ENCODE data around the gene EML6. TPM values are rescaled to one million over a fixed set of nuclear protein-coding genes. Genes with fewer than 3 reads are reported as not detected.

EML6 gene
- total and polyA plus RNA-seq, 4 donors, result 0.95 to 2.7 (median 2.6) TPM; not detected in 1

DNA sequence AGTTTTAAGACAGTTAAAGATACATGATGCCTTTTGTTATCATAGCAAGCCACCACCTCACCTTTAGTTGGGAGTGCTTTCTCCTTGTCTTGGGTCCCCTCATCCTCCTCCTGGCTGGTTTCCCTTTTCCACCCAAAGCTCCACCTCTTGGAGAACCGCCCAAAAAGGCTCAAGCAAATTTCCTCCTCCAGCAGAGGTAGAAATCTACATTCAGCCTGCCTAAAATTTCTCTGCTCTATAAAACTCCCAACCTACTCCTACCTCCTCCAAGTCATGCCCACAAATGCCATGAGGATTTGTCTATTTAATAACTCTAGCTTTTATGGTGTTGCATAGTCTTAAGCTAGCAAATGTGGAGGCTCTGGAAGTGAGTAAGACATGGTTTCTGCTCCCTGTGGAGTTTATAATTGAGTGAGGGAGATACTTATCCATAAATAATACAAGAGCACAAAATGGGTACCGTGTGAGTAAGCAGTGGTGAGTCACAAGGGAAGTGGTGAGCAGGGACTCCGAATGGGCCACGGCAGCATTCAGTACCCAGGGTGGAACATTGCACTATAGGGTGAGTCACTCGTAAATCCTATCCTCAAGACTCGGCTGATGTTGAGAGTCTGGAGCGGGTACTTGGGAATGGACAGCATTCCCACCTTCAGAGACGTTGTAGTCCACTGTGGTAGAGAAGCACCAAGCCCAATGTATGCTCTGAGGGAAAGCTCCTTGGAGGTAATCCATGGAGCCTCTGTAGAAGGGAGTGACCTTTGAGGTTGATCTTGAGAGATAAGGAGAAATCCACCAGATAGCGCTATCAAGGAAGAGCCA, 180.5 kb downstream of the EML6 start:
- peaks cover 0 to 4% of the 10 kb centered on the region in 2 donors for H3K4me1 ChIP-seq (ENCODE audit: control insufficient read depth in 1 of 2, insufficient read depth in 2 of 2, low read length in 2 of 2)
- H3K27me3 ChIP-seq (ENCODE audit: control insufficient read depth in 1 of 2, insufficient read depth in 2 of 2, low read length in 1 of 2), result no peaks in the 10 kb centered on the region
- H3K36me3 ChIP-seq (ENCODE audit: control insufficient read depth in 1 of 2, insufficient read depth in 2 of 2, low read length in 1 of 2), result no peaks in the 10 kb centered on the region
- intact Hi-C loops (cut with DNase I), result loop anchor here in 1 of 2 donors (10.0 kb wide), 2 partner anchors 111 to 141 kb away; no protein-coding TSS in a partner anchor
- DNase-seq (peak; percentile 78 to 79), ATAC-seq (ENCODE audit: low FRiP score) (peak; percentile 39)
- 54 to 63% methylated on average over 9 of the region's 9 CpGs for WGBS, 2 donors
- H3K9me3 ChIP-seq (ENCODE audit: control insufficient read depth, low read length), result no peaks in the 10 kb centered on the region
- H3K4me3 ChIP-seq (ENCODE audit: low read length in 2 of 2), result no peak overlapping the region
- no peak overlapping the region for H3K27ac ChIP-seq (ENCODE audit: low read depth in 1 of 2, low read length in 2 of 2)

DNA sequence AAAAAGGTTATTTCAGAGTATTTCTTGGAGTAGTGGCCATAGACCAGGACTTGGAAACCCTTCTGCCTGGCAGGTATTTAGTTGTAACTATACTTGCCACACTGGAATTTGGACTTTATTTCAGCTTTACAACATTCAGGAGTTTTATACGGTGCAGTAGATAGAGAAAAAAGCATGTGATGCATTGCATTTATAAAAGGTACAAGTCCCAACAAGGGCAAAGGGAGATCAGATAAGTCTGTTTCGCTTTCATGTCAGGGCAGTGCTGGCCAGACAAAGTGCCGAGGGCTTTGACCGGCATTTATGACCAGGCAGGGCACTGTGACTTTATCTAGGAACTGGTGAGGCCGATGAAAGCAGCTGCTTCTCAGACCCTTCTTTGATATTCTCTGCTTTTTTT, 181.4 kb downstream of the EML6 start:
- H3K27me3 ChIP-seq (ENCODE audit: control insufficient read depth in 1 of 2, insufficient read depth in 2 of 2, low read length in 1 of 2), result no peaks in the 10 kb centered on the region
- H3K4me1 ChIP-seq (ENCODE audit: control insufficient read depth in 1 of 2, insufficient read depth in 2 of 2, low read length in 2 of 2), result peaks cover 0 to 4% of the 10 kb centered on the region in 2 donors
- ATAC-seq (ENCODE audit: low FRiP score), result no peak
- no peak overlapping the region for H3K27ac ChIP-seq (ENCODE audit: low read depth in 1 of 2, low read length in 2 of 2)
- WGBS, 2 donors, result 89 to 92% methylated on average over 5 of the region's 5 CpGs
- H3K9me3 ChIP-seq (ENCODE audit: control insufficient read depth, low read length), result no peaks in the 10 kb centered on the region
- no peaks in the 10 kb centered on the region for H3K36me3 ChIP-seq (ENCODE audit: control insufficient read depth in 1 of 2, insufficient read depth in 2 of 2, low read length in 1 of 2)
- DNase-seq, result no peak
- intact Hi-C loops (cut with DNase I), result loop anchor here in 1 of 2 donors (10.0 kb wide), 2 partner anchors 110 to 140 kb away; no protein-coding TSS in a partner anchor
- no peak overlapping the region for H3K4me3 ChIP-seq (ENCODE audit: low read length in 2 of 2)

GRCh38 chr2:54906716-54907115, 183.3 kb downstream of the EML6 start:
- no peak for ATAC-seq (ENCODE audit: low FRiP score)
- Histone ChIP-seq H3K9me3 (ENCODE audit: control insufficient read depth, low read length) (no peaks in the 10 kb centered on the region), H3K27ac (ENCODE audit: low read depth in 1 of 2, low read length in 2 of 2) (no peak overlapping the region), H3K27me3 (ENCODE audit: control insufficient read depth in 1 of 2, insufficient read depth in 2 of 2, low read length in 1 of 2) (no peaks in the 10 kb centered on the region), H3K36me3 (ENCODE audit: control insufficient read depth in 1 of 2, insufficient read depth in 2 of 2, low read length in 1 of 2) (no peaks in the 10 kb centered on the region), H3K4me3 (ENCODE audit: low read length in 2 of 2) (no peak overlapping the region), H3K4me1 (ENCODE audit: control insufficient read depth in 1 of 2, insufficient read depth in 2 of 2, low read length in 2 of 2) (peaks cover 0 to 4% of the 10 kb centered on the region in 2 donors)
- DNase-seq, result no peak
- WGBS, 2 donors, result 28% methylated on average over 3 of the region's 3 CpGs
- intact Hi-C loops (cut with DNase I), result loop anchor here in 1 of 2 donors (10.0 kb wide), 2 partner anchors 108 to 138 kb away; no protein-coding TSS in a partner anchor

DNA sequence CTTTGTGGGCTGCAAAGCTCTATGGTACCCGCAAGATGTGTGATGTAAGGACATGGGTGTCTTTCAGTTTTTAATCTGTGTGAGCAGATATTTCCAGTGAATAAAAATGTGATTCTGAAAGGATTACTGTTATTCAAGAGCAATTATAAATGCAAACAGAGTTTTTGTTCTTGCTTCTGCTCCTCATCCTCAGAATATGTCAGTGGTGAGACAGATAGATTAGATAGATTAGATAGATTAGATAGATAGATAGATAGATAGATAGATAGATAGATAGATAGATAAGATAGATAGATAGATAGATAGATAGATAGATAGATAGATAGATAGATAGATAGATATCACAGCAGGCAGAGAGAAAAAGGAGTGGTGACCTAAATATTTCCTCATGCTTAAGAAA, 184.2 kb downstream of the EML6 start:
- peaks cover 0 to 4% of the 10 kb centered on the region in 2 donors for H3K4me1 ChIP-seq (ENCODE audit: control insufficient read depth in 1 of 2, insufficient read depth in 2 of 2, low read length in 2 of 2)
- no peaks in the 10 kb centered on the region for H3K27me3 ChIP-seq (ENCODE audit: control insufficient read depth in 1 of 2, insufficient read depth in 2 of 2, low read length in 1 of 2)
- no peak overlapping the region for H3K27ac ChIP-seq (ENCODE audit: low read depth in 1 of 2, low read length in 2 of 2)
- H3K4me3 ChIP-seq (ENCODE audit: low read length in 2 of 2), result no peak overlapping the region
- intact Hi-C loops (cut with DNase I), result loop anchor here in 1 of 2 donors (10.0 kb wide), 2 partner anchors 107 to 137 kb away; no protein-coding TSS in a partner anchor
- H3K36me3 ChIP-seq (ENCODE audit: control insufficient read depth in 1 of 2, insufficient read depth in 2 of 2, low read length in 1 of 2), result no peaks in the 10 kb centered on the region
- no peaks in the 10 kb centered on the region for H3K9me3 ChIP-seq (ENCODE audit: control insufficient read depth, low read length)
- WGBS, 2 donors, result 97 to 100% methylated on average over 1 of the region's 1 CpG
- DNase-seq (no peak), ATAC-seq (ENCODE audit: low FRiP score) (no peak)

- DNase-seq (no peak), ATAC-seq (ENCODE audit: low FRiP score) (no peak)
- Histone ChIP-seq H3K27ac (ENCODE audit: low read depth in 1 of 2, low read length in 2 of 2) (no peak overlapping the region), H3K4me1 (ENCODE audit: control insufficient read depth in 1 of 2, insufficient read depth in 2 of 2, low read length in 2 of 2) (peaks cover 0 to 3% of the 10 kb centered on the region in 2 donors), H3K4me3 (ENCODE audit: low read length in 2 of 2) (no peak overlapping the region), H3K36me3 (ENCODE audit: control insufficient read depth in 1 of 2, insufficient read depth in 2 of 2, low read length in 1 of 2) (no peaks in the 10 kb centered on the region), H3K9me3 (ENCODE audit: control insufficient read depth, low read length) (no peaks in the 10 kb centered on the region), H3K27me3 (ENCODE audit: control insufficient read depth in 1 of 2, insufficient read depth in 2 of 2, low read length in 1 of 2) (no peaks in the 10 kb centered on the region)
- 83 to 87% methylated on average over 6 of the region's 6 CpGs for WGBS, 2 donors
- intact Hi-C loops (cut with DNase I), result loop anchor here in 1 of 2 donors (10.0 kb wide), 2 partner anchors 106 to 136 kb away; no protein-coding TSS in a partner anchor
Observed at GRCh38 chr2:54908591-54908990, 185.1 kb downstream of the EML6 start.

GRCh38 chr2:54909001-54909400, 185.5 kb downstream of the EML6 start:
- Histone ChIP-seq H3K27ac (ENCODE audit: low read depth in 1 of 2, low read length in 2 of 2) (no peak overlapping the region), H3K4me3 (ENCODE audit: low read length in 2 of 2) (no peak overlapping the region), H3K4me1 (ENCODE audit: control insufficient read depth in 1 of 2, insufficient read depth in 2 of 2, low read length in 2 of 2) (no peaks in the 10 kb centered on the region), H3K36me3 (ENCODE audit: control insufficient read depth in 1 of 2, insufficient read depth in 2 of 2, low read length in 1 of 2) (no peaks in the 10 kb centered on the region), H3K27me3 (ENCODE audit: control insufficient read depth in 1 of 2, insufficient read depth in 2 of 2, low read length in 1 of 2) (no peaks in the 10 kb centered on the region), H3K9me3 (ENCODE audit: control insufficient read depth, low read length) (no peaks in the 10 kb centered on the region)
- intact Hi-C loops (cut with DNase I), result loop anchor here in 1 of 2 donors (10.0 kb wide), 2 partner anchors 106 to 136 kb away; no protein-coding TSS in a partner anchor
- 45 to 49% methylated on average over 3 of the region's 3 CpGs for WGBS, 2 donors
- DNase-seq, result no peak
- no peak for ATAC-seq (ENCODE audit: low FRiP score)

DNA sequence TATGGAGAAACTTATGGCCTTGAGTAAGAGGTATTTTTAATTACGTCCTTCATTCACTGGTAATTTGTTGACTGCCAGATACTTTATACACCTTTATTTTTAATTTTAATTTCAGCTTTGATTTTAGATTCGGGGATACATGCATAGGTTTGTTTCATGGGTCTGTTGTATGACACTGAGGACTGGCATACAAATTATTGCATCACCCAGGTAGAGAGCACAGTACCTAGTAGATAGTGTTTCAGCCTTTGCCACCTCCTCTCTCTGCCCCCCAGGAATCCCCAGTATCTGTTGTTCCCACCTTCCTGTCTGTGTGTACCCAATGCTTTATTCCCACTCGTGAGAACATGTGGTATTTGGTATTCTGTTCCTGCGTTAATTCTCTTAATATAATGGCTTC, 188.8 kb downstream of the EML6 start:
- Histone ChIP-seq H3K4me3 (ENCODE audit: low read length in 2 of 2) (no peak overlapping the region), H3K9me3 (ENCODE audit: control insufficient read depth, low read length) (no peaks in the 10 kb centered on the region), H3K27ac (ENCODE audit: low read depth in 1 of 2, low read length in 2 of 2) (no peak overlapping the region), H3K4me1 (ENCODE audit: control insufficient read depth in 1 of 2, insufficient read depth in 2 of 2, low read length in 2 of 2) (no peaks in the 10 kb centered on the region), H3K36me3 (ENCODE audit: control insufficient read depth in 1 of 2, insufficient read depth in 2 of 2, low read length in 1 of 2) (no peaks in the 10 kb centered on the region), H3K27me3 (ENCODE audit: control insufficient read depth in 1 of 2, insufficient read depth in 2 of 2, low read length in 1 of 2) (no peaks in the 10 kb centered on the region)
- intact Hi-C loops (cut with DNase I), result no loop called here
- ATAC-seq (ENCODE audit: low FRiP score), result no peak
- no peak for DNase-seq
- 96 to 98% methylated on average over 4 of the region's 4 CpGs for WGBS, 2 donors

- 87 to 100% methylated on average over 1 of the region's 1 CpG for WGBS, 2 donors
- Histone ChIP-seq H3K36me3 (ENCODE audit: control insufficient read depth in 1 of 2, insufficient read depth in 2 of 2, low read length in 1 of 2) (no peaks in the 10 kb centered on the region), H3K27me3 (ENCODE audit: control insufficient read depth in 1 of 2, insufficient read depth in 2 of 2, low read length in 1 of 2) (no peaks in the 10 kb centered on the region), H3K9me3 (ENCODE audit: control insufficient read depth, low read length) (no peaks in the 10 kb centered on the region), H3K4me3 (ENCODE audit: low read length in 2 of 2) (no peak overlapping the region), H3K27ac (ENCODE audit: low read depth in 1 of 2, low read length in 2 of 2) (no peak overlapping the region), H3K4me1 (ENCODE audit: control insufficient read depth in 1 of 2, insufficient read depth in 2 of 2, low read length in 2 of 2) (no peaks in the 10 kb centered on the region)
- ATAC-seq (ENCODE audit: low FRiP score) (no peak), DNase-seq (no peak)
- intact Hi-C loops (cut with DNase I), result no loop called here
Observed at GRCh38 chr2:54912893-54913292, 189.4 kb downstream of the EML6 start.

GRCh38 chr2:54914637-54915036, 191.2 kb downstream of the EML6 start:
- no peaks in the 10 kb centered on the region for H3K27me3 ChIP-seq (ENCODE audit: control insufficient read depth in 1 of 2, insufficient read depth in 2 of 2, low read length in 1 of 2)
- whole genome bisulfite sequencing, 2 donors, result 95 to 96% methylated on average over 2 of the region's 2 CpGs
- DNase-seq (no peak), ATAC-seq (ENCODE audit: low FRiP score) (no peak)
- H3K27ac ChIP-seq (ENCODE audit: low read depth in 1 of 2, low read length in 2 of 2), result no peak overlapping the region
- no peaks in the 10 kb centered on the region for H3K4me1 ChIP-seq (ENCODE audit: control insufficient read depth in 1 of 2, insufficient read depth in 2 of 2, low read length in 2 of 2)
- H3K9me3 ChIP-seq (ENCODE audit: control insufficient read depth, low read length), result no peaks in the 10 kb centered on the region
- intact Hi-C loops (cut with DNase I), result no loop called here
- no peak overlapping the region for H3K4me3 ChIP-seq (ENCODE audit: low read length in 2 of 2)
- no peaks in the 10 kb centered on the region for H3K36me3 ChIP-seq (ENCODE audit: control insufficient read depth in 1 of 2, insufficient read depth in 2 of 2, low read length in 1 of 2)

All from aorta (tissue), 5 donors.